ENCODE measurements around the gene RAB15. TPM values are rescaled to one million over a fixed set of nuclear protein-coding genes. Genes with fewer than 3 reads are reported as not detected.

The RAB15 gene
- total and polyA plus RNA-seq, 12 donors = 0.95 to 8.9 (median 3.7) TPM

GRCh38 chr14:64937821-64938193, 34.3 kb downstream of the RAB15 start:
- H3K9me3 ChIP-seq (replicated peaks in 1 of 3) = no peaks in the 10 kb centered on the region
- H3K27me3 ChIP-seq = no peaks in the 10 kb centered on the region
- DNase-seq = peak in 2 of 7 donors; percentile 7 to 46
- TF ChIP-seq, protein P1, sequence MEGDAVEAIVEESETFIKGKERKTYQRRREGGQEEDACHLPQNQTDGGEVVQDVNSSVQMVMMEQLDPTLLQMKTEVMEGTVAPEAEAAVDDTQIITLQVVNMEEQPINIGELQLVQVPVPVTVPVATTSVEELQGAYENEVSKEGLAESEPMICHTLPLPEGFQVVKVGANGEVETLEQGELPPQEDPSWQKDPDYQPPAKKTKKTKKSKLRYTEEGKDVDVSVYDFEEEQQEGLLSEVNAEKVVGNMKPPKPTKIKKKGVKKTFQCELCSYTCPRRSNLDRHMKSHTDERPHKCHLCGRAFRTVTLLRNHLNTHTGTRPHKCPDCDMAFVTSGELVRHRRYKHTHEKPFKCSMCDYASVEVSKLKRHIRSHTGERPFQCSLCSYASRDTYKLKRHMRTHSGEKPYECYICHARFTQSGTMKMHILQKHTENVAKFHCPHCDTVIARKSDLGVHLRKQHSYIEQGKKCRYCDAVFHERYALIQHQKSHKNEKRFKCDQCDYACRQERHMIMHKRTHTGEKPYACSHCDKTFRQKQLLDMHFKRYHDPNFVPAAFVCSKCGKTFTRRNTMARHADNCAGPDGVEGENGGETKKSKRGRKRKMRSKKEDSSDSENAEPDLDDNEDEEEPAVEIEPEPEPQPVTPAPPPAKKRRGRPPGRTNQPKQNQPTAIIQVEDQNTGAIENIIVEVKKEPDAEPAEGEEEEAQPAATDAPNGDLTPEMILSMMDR (IDR thresholded peaks at IDR 0.05) = peak; percentile 14 to 47 (median 44)
- no peak for TF ChIP-seq POLR2A (IDR thresholded peaks at IDR 0.05)
- peak overlapping the region in 2 of 5 donors; percentile 2 to 45 for H3K27ac ChIP-seq
- peaks cover 0 to 3% of the 10 kb centered on the region in 2 donors for H3K36me3 ChIP-seq (replicated peaks in 1 of 2)
- intact Hi-C loops (cut with DNase I) = no loop called here
- no peak overlapping the region for H3K4me3 ChIP-seq
- peaks cover 22 to 53% of the 10 kb centered on the region in 2 donors for H3K4me1 ChIP-seq (replicated peaks in 1 of 2)
- 58 to 67% (median 62%) methylated on average over 1 of the region's 1 CpG for WGBS, 4 donors

DNA sequence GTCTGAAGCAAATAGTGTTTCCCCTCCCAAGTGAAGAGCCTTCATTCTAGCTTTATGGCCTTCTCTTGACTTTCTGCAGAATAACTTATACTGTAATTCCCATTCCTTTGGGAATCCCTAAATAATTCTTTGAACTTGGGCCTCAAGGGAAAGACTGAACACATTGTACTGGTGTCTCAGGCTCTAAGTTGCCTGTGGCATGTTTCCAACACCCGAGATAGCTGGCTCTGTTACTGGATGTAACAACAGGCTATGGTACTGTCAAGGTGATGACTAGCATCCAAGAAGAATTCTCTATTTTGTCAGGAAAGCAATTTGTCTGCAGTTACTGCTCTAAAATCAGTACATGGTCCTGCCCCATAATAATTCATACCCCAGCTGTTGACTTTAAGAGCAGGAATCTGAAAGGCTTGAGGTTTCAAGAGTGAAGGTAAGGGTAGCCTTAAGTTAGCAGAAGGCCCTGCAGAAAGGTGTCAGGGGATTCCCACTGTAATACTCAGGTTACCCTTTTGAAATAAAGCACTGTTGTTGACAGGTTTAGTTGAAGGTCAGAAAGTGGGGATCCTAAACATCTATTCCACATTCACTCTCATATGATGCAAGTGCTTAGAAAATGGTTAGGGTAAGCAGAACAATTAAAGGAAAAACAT, 34.8 kb downstream of the RAB15 start:
- Histone ChIP-seq H3K27ac (peak overlapping the region in 2 of 5 donors; percentile 2 to 45), H3K36me3 (replicated peaks in 1 of 2) (peaks cover 0 to 8% of the 10 kb centered on the region in 2 donors), H3K27me3 (no peaks in the 10 kb centered on the region), H3K4me1 (replicated peaks in 1 of 2) (peaks cover 22 to 53% of the 10 kb centered on the region in 2 donors), H3K9me3 (replicated peaks in 1 of 3) (no peaks in the 10 kb centered on the region), H3K4me3 (no peak overlapping the region)
- TF ChIP-seq, protein P1 (IDR thresholded peaks at IDR 0.05) = no peak
- TF ChIP-seq POLR2A (IDR thresholded peaks at IDR 0.05) = no peak
- DNase-seq = peak in 6 of 7 donors; percentile 38 to 81 (median 52)
- intact Hi-C loops (cut with DNase I) = no loop called here
- 21 to 32% (median 28%) methylated on average over 1 of the region's 1 CpG for WGBS, 4 donors

DNA sequence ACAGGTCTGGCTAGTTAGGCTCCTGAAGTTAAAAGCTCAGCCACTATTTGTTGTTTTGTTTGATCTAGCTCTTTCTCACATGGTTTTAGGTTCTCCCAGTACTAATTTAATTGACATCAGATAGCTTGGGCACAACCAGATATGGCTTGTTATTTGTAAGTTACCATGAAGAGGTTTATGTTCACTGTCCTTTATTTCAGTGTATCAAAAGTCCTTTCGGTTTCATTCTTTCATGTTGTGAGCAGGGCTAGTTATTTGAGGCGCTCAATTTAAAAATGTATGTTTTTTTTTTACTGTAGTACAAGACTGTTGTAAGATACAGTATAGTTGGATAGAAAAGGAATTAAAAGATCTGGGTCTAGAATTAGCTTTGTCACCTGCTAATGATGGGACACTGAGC, 36.6 kb downstream of the RAB15 start:
- Histone ChIP-seq H3K9me3 (replicated peaks in 1 of 3) (no peaks in the 10 kb centered on the region), H3K4me3 (no peak overlapping the region), H3K27ac (peak overlapping the region in 2 of 5 donors; percentile 45 to 49), H3K27me3 (no peaks in the 10 kb centered on the region), H3K36me3 (replicated peaks in 1 of 2) (peaks cover 0 to 12% of the 10 kb centered on the region in 2 donors), H3K4me1 (replicated peaks in 1 of 2) (peaks cover 22 to 56% of the 10 kb centered on the region in 2 donors)
- TF ChIP-seq, protein P1 (IDR thresholded peaks at IDR 0.05) = no peak
- no peak for TF ChIP-seq POLR2A (IDR thresholded peaks at IDR 0.05)
- intact Hi-C loops (cut with DNase I) = no loop called here
- WGBS, 4 donors = 65 to 74% (median 71%) methylated on average over 2 of the region's 2 CpGs
- DNase-seq = no peak

DNA sequence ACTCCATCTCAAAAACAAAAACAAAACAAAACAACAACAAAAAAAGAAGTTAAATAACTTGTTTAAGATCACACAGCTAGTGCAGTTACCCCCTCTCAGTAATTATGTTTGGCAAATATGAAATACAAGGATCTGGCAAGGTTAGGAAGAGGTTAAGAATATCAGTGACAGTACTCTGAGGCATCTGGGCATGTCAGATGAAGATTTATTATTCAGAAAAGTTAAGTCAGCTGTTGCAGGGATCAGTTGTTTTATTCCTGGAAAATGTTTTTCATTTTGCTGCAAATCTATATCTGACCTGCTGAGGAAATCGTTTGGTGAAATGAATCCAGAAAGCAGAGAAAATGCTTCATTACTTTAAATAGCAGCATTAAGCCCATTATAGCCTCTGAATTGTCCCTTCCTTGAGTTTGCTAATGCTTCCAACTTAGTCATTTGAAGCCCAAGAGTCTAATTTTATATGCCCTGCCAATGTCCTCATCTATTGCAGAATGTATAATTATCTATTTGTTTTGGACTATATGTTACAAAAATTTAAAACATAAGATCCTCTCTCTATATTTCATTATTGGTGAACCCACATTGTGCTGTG, 37.7 kb downstream of the RAB15 start:
- 23 to 37% (median 29%) methylated on average over 1 of the region's 1 CpG for whole genome bisulfite sequencing, 4 donors
- Histone ChIP-seq H3K4me1 (replicated peaks in 1 of 2) (peaks cover 14 to 59% of the 10 kb centered on the region in 2 donors), H3K36me3 (replicated peaks in 1 of 2) (peaks cover 0 to 12% of the 10 kb centered on the region in 2 donors), H3K27ac (peak overlapping the region in 3 of 5 donors; percentile 0 to 49 (median 29)), H3K9me3 (replicated peaks in 1 of 3) (no peaks in the 10 kb centered on the region), H3K27me3 (no peaks in the 10 kb centered on the region), H3K4me3 (no peak overlapping the region)
- intact Hi-C loops (cut with DNase I) = no loop called here
- no peak for DNase-seq
- TF ChIP-seq POLR2A (IDR thresholded peaks at IDR 0.05) = no peak
- TF ChIP-seq, protein P1 (IDR thresholded peaks at IDR 0.05) = no peak
